GM23248 (cell line): ENCODE data around the gene SLC44A3. TPM values are rescaled to one million over a fixed set of nuclear protein-coding genes. Genes with fewer than 3 reads are reported as not detected.

Experiments used
- DNase-seq: peaks from one replicate; pipeline ENCODE4 v3.0.0-alpha.2; 2015
- H2AFZ ChIP-seq: fragments of 200-600 bp; sonication (generic); 2 replicates; pipeline ENCODE4 v1.6.1; 2016; ENCODE audit warnings: antibody characterized with exemption
- H3F3A ChIP-seq: fragments of 200-600 bp; sonication (generic); 2 replicates; pipeline ENCODE4 v1.6.1; 2016; ENCODE audit warnings: mild to moderate bottlenecking, antibody characterized with exemption, mixed run types; ENCODE audit not compliant: insufficient read depth
- H3K27ac ChIP-seq: fragments of 200-600 bp; sonication (generic); 2 replicates; pipeline ENCODE4 v1.5.1; 2016; ENCODE audit warnings: mild to moderate bottlenecking
- H3K27me3 ChIP-seq: fragments of 200-600 bp; sonication (generic); replicated peaks from 2 replicates; pipeline ENCODE4 v1.6.1; 2016; ENCODE audit warnings: mild to moderate bottlenecking; ENCODE audit not compliant: insufficient read depth
- H3K36me3 ChIP-seq: fragments of 200-600 bp; sonication (generic); 2 replicates; pipeline ENCODE4 v1.6.1; 2016; ENCODE audit warnings: low read depth, mild to moderate bottlenecking
- H3K4me1 ChIP-seq: fragments of 200-600 bp; sonication (generic); 2 replicates; pipeline ENCODE4 v1.6.1; 2016; ENCODE audit warnings: mild to moderate bottlenecking; ENCODE audit not compliant: insufficient read depth
- H3K4me2 ChIP-seq: fragments of 200-600 bp; sonication (generic); one replicate; pipeline ENCODE4 v1.6.1; 2016; ENCODE audit warnings: mild to moderate bottlenecking; ENCODE audit not compliant: unreplicated experiment
- H3K4me3 ChIP-seq: fragments of 200-600 bp; sonication (generic); 2 replicates; pipeline ENCODE4 v1.5.1; 2016; ENCODE audit warnings: mild to moderate bottlenecking
- H3K79me2 ChIP-seq: fragments of 200-600 bp; sonication (generic); 2 replicates; pipeline ENCODE4 v1.6.1; 2016; ENCODE audit warnings: mild to moderate bottlenecking; ENCODE audit not compliant: insufficient read depth
- H3K9ac ChIP-seq: fragments of 200-600 bp; sonication (generic); 2 replicates; pipeline ENCODE4 v1.6.1; 2016; ENCODE audit warnings: mild to moderate bottlenecking
- H3K9me2 ChIP-seq: fragments of 200-600 bp; sonication (generic); 2 replicates; pipeline ENCODE4 v1.6.1; 2016; ENCODE audit warnings: mixed run types, mild to moderate bottlenecking, moderate library complexity; ENCODE audit not compliant: insufficient read depth
- H3K9me3 ChIP-seq: fragments of 200-600 bp; sonication (generic); one replicate; pipeline ENCODE4 v1.6.1; 2017; ENCODE audit warnings: low read depth
- H4K20me1 ChIP-seq: fragments of 200-600 bp; sonication (generic); 2 replicates; pipeline ENCODE4 v1.6.0; 2016; ENCODE audit not compliant: insufficient read depth
- EZH2 ChIP-seq: fragments of 200-600 bp; sonication (generic); IDR thresholded peaks from 2 replicates; pipeline ENCODE4 v1.6.1; 2018; ENCODE audit warnings: antibody characterized with exemption, mild to moderate bottlenecking; ENCODE audit not compliant: insufficient read depth, poor library complexity, severe bottlenecking
- EZH2phosphoT487 ChIP-seq: fragments of 200-600 bp; sonication (generic); IDR thresholded peaks from 2 replicates; pipeline ENCODE4 v1.6.1; 2018; ENCODE audit warnings: antibody characterized with exemption, moderate library complexity, mild to moderate bottlenecking, low read depth; ENCODE audit not compliant: insufficient read depth
- WGBS, 2 experiments: methylation state at CpG; one replicate each; pipeline ENCODE4 v1.1.6; 2015 to 2017; ENCODE audit warnings: low lambda C conversion rate in 2 of 2, low coverage in 1 of 2; ENCODE audit errors: missing lambda C conversion rate in 2 of 2; 5-methylcytosine and 5-hydroxymethylcytosine counted together
- in situ Hi-C: fragments of 300-500 bp; cut with MboI; formaldehyde crosslinking; loops from 2 replicates; pipeline ENCODE4 v1.15.0; 2020
- polyA plus RNA-seq: library from polyadenylated mRNA; unstranded; fragments of >200 nt; fragmentation: Nextera tagmentation; extraction: Ambion mirVana; gene quantifications from 2 replicates; pipeline ENCODE4 v1.2.1, GENCODE V29; 2016
- total RNA-seq: library from RNA; depleted of rRNA; stranded (reverse); fragments of >200 nt; shearing (Covaris generic); gene quantifications from 2 replicates; pipeline ENCODE4 v1.2.3, GENCODE V29; 2014

SLC44A3 gene
- total and polyA plus RNA-seq, 2 experiments from 2014 or later = 1.6 to 2.0 TPM

- no peaks in the 10 kb centered on the region for H3K9me3 ChIP-seq
- peak overlapping the region; percentile 69 for H3K4me3 ChIP-seq
- H3K9ac ChIP-seq = peak overlapping the region; percentile 77
- H3K4me2 ChIP-seq = peak overlapping the region; percentile 96
- no peaks in the 10 kb centered on the region for H4K20me1 ChIP-seq
- 27 to 28% methylated on average over 9 of the region's 9 CpGs for WGBS, 2 experiments
- H3K36me3 ChIP-seq = no peaks in the 10 kb centered on the region
- peaks cover 47% of the 10 kb centered on the region for H3K4me1 ChIP-seq
- H3K9me2 ChIP-seq = no peaks in the 10 kb centered on the region
- H2AFZ ChIP-seq = peak overlapping the region; percentile 66
- TF ChIP-seq EZH2phosphoT487 (no peak), EZH2 (no peak)
- peak overlapping the region; percentile 97 for H3K27ac ChIP-seq
- H3F3A ChIP-seq = peaks cover 49% of the 10 kb centered on the region
- H3K27me3 ChIP-seq = no peaks in the 10 kb centered on the region
- peak; percentile 38 for DNase-seq
- H3K79me2 ChIP-seq = no peaks in the 10 kb centered on the region
- in situ Hi-C loops = loop anchor here (5.0 to 25.0 kb wide), 2 partner anchors 57 to 372 kb away; partner anchors contain the start of gene RWDD3
These were observed 44.7 kb downstream of the SLC44A3 start for GRCh38 chr1:94864821-94865220.

GRCh38 chr1:94865360-94865759 is 45.2 kb downstream of the SLC44A3 start:
- H3K9me3 ChIP-seq = no peaks in the 10 kb centered on the region
- no peaks in the 10 kb centered on the region for H3K9me2 ChIP-seq
- DNase-seq = peak; percentile 84
- peak overlapping the region; percentile 97 for H3K27ac ChIP-seq
- in situ Hi-C loops = loop anchor here (25.0 kb wide), 1 partner anchor 372 kb away; the partner anchor contains the start of gene RWDD3
- no peaks in the 10 kb centered on the region for H3K79me2 ChIP-seq
- TF ChIP-seq EZH2 (no peak), EZH2phosphoT487 (no peak)
- peak overlapping the region; percentile 66 for H2AFZ ChIP-seq
- H3K4me1 ChIP-seq = peaks cover 47% of the 10 kb centered on the region
- H3K9ac ChIP-seq = peak overlapping the region; percentile 77
- no peaks in the 10 kb centered on the region for H3K27me3 ChIP-seq
- peaks cover 49% of the 10 kb centered on the region for H3F3A ChIP-seq
- WGBS, 2 experiments = 9 to 15% methylated on average over 4 of the region's 4 CpGs
- H3K4me3 ChIP-seq = peak overlapping the region; percentile 69; the same call in 1 of the 2 replicates
- peak overlapping the region; percentile 96 for H3K4me2 ChIP-seq
- H3K36me3 ChIP-seq = no peaks in the 10 kb centered on the region
- H4K20me1 ChIP-seq = no peaks in the 10 kb centered on the region

- H3K9ac ChIP-seq = peak overlapping the region; percentile 7; the same call in 1 of the 2 replicates
- no peaks in the 10 kb centered on the region for H3K36me3 ChIP-seq
- peak overlapping the region; percentile 46 for H2AFZ ChIP-seq
- H3K9me3 ChIP-seq = no peaks in the 10 kb centered on the region
- H3K4me1 ChIP-seq = peaks cover 47% of the 10 kb centered on the region
- H3K27ac ChIP-seq = peak overlapping the region; percentile 97
- in situ Hi-C loops = loop anchor here (25.0 kb wide), 1 partner anchor 371 kb away; the partner anchor contains the start of gene RWDD3
- WGBS, 2 experiments = 77 to 78% methylated on average over 4 of the region's 4 CpGs
- TF ChIP-seq EZH2 (no peak), EZH2phosphoT487 (no peak)
- no peaks in the 10 kb centered on the region for H3K79me2 ChIP-seq
- no peaks in the 10 kb centered on the region for H4K20me1 ChIP-seq
- H3F3A ChIP-seq = peaks cover 49% of the 10 kb centered on the region
- H3K9me2 ChIP-seq = no peaks in the 10 kb centered on the region
- H3K27me3 ChIP-seq = no peaks in the 10 kb centered on the region
- DNase-seq = peak; percentile 32
- no peak overlapping the region for H3K4me3 ChIP-seq
- peak overlapping the region; percentile 96 for H3K4me2 ChIP-seq
These were observed 46.1 kb downstream of the SLC44A3 start for GRCh38 chr1:94866164-94866807.

GRCh38 chr1:94871031-94871430 is 50.9 kb downstream of the SLC44A3 start:
- peak; percentile 15 for DNase-seq
- in situ Hi-C loops = loop anchor here (25.0 kb wide), 1 partner anchor 366 kb away; the partner anchor contains the start of gene RWDD3
- no peaks in the 10 kb centered on the region for H4K20me1 ChIP-seq

More at GRCh38 chr1:94871031-94871430, 50.9 kb downstream of the SLC44A3 start:
- H3K9me2 ChIP-seq = no peaks in the 10 kb centered on the region
- no peak overlapping the region for H2AFZ ChIP-seq
- H3K4me1 ChIP-seq = peaks cover 23% of the 10 kb centered on the region
- H3K36me3 ChIP-seq = no peaks in the 10 kb centered on the region
- no peak overlapping the region for H3K4me3 ChIP-seq
- H3K9me3 ChIP-seq = no peaks in the 10 kb centered on the region
- no peaks in the 10 kb centered on the region for H3K27me3 ChIP-seq
- H3K4me2 ChIP-seq = no peak overlapping the region
- TF ChIP-seq EZH2phosphoT487 (no peak), EZH2 (no peak)
- no peaks in the 10 kb centered on the region for H3K79me2 ChIP-seq
- no peak overlapping the region for H3K9ac ChIP-seq
- 63 to 80% methylated on average over 2 of the region's 2 CpGs for WGBS, 2 experiments
- H3K27ac ChIP-seq = no peak overlapping the region
- H3F3A ChIP-seq = peaks cover 8% of the 10 kb centered on the region; the same call in 1 of the 2 replicates
